ENCODE results near the gene FGD5.

The FGD5 gene

GRCh38 chr3:14909250-14909649, 90.5 kb downstream of the FGD5 start:
- Histone ChIP-seq H2AFZ (ENCODE audit: low read length) (no peak overlapping the region), H3K9me3 (replicated peaks; ENCODE audit: insufficient read depth, low read length) (no peaks in the 10 kb centered on the region), H3K79me2 (ENCODE audit: low read length) (no peaks in the 10 kb centered on the region), H3K27me3 (replicated peaks; ENCODE audit: insufficient read depth, low read length) (peaks cover 45% of the 10 kb centered on the region), H3K9ac (ENCODE audit: low read length) (no peak overlapping the region), H3K4me2 (ENCODE audit: low read depth, low read length) (no peak overlapping the region), H4K20me1 (ENCODE audit: insufficient read depth, low read length) (no peaks in the 10 kb centered on the region), H3K4me1 (ENCODE audit: low read length) (no peaks in the 10 kb centered on the region), H3K4me3 (ENCODE audit: low read length) (no peak overlapping the region), H3F3A (ENCODE audit: insufficient read depth, low read length) (no peaks in the 10 kb centered on the region), H3K36me3 (replicated peaks; ENCODE audit: insufficient read depth, low read length) (no peaks in the 10 kb centered on the region), H3K27ac (ENCODE audit: low read length) (no peak overlapping the region), H3K9me2 (replicated peaks; ENCODE audit: insufficient read depth, low read length) (no peaks in the 10 kb centered on the region)
- no peak for DNase-seq
- no peak for TF ChIP-seq EZH2 (optimal IDR thresholded peaks at IDR 0.05; ENCODE audit: low read depth, low read length)
- no peak for TF ChIP-seq CTCF (IDR thresholded peaks at IDR 0.05; ENCODE audit: low read length)
- TF ChIP-seq EZH2phosphoT487 (IDR thresholded peaks at IDR 0.05; ENCODE audit: low read length) = no peak

GRCh38 chr3:14911651-14912050, 92.9 kb downstream of the FGD5 start:
- no peaks in the 10 kb centered on the region for H3K79me2 ChIP-seq (ENCODE audit: low read length)
- H2AFZ ChIP-seq (ENCODE audit: low read length) = no peak overlapping the region
- no peaks in the 10 kb centered on the region for H3K9me3 ChIP-seq (replicated peaks; ENCODE audit: insufficient read depth, low read length)
- TF ChIP-seq EZH2phosphoT487 (IDR thresholded peaks at IDR 0.05; ENCODE audit: low read length) (no peak), EZH2 (optimal IDR thresholded peaks at IDR 0.05; ENCODE audit: low read depth, low read length) (no peak), CTCF (IDR thresholded peaks at IDR 0.05; ENCODE audit: low read length) (no peak)
- H3K4me2 ChIP-seq (ENCODE audit: low read depth, low read length) = no peak overlapping the region
- no peaks in the 10 kb centered on the region for H3K36me3 ChIP-seq (replicated peaks; ENCODE audit: insufficient read depth, low read length)
- H3K27ac ChIP-seq (ENCODE audit: low read length) = no peak overlapping the region
- no peaks in the 10 kb centered on the region for H3K4me1 ChIP-seq (ENCODE audit: low read length)
- H3K27me3 ChIP-seq (replicated peaks; ENCODE audit: insufficient read depth, low read length) = peaks cover 47% of the 10 kb centered on the region
- no peaks in the 10 kb centered on the region for H3F3A ChIP-seq (ENCODE audit: insufficient read depth, low read length)
- H3K9me2 ChIP-seq (replicated peaks; ENCODE audit: insufficient read depth, low read length) = no peaks in the 10 kb centered on the region
- H3K4me3 ChIP-seq (ENCODE audit: low read length) = no peak overlapping the region
- H4K20me1 ChIP-seq (ENCODE audit: insufficient read depth, low read length) = no peaks in the 10 kb centered on the region
- DNase-seq = no peak
- no peak overlapping the region for H3K9ac ChIP-seq (ENCODE audit: low read length)

- Histone ChIP-seq H2AFZ (ENCODE audit: low read length) (no peak overlapping the region), H3K9me3 (replicated peaks; ENCODE audit: insufficient read depth, low read length) (no peaks in the 10 kb centered on the region)
These were observed 94.5 kb downstream of the FGD5 start for GRCh38 chr3:14913071-14913925.

More at GRCh38 chr3:14913071-14913925, 94.5 kb downstream of the FGD5 start:
- Histone ChIP-seq H3K4me2 (ENCODE audit: low read depth, low read length) (no peak overlapping the region), H3K4me3 (ENCODE audit: low read length) (no peak overlapping the region), H3K79me2 (ENCODE audit: low read length) (no peaks in the 10 kb centered on the region), H3K9me2 (replicated peaks; ENCODE audit: insufficient read depth, low read length) (no peaks in the 10 kb centered on the region), H4K20me1 (ENCODE audit: insufficient read depth, low read length) (no peaks in the 10 kb centered on the region), H3K9ac (ENCODE audit: low read length) (no peak overlapping the region), H3K27me3 (replicated peaks; ENCODE audit: insufficient read depth, low read length) (peaks cover 63% of the 10 kb centered on the region), H3F3A (ENCODE audit: insufficient read depth, low read length) (no peaks in the 10 kb centered on the region), H3K36me3 (replicated peaks; ENCODE audit: insufficient read depth, low read length) (no peaks in the 10 kb centered on the region), H3K4me1 (ENCODE audit: low read length) (no peaks in the 10 kb centered on the region), H3K27ac (ENCODE audit: low read length) (no peak overlapping the region)
- TF ChIP-seq CTCF (IDR thresholded peaks at IDR 0.05; ENCODE audit: low read length) = no peak
- no peak for TF ChIP-seq EZH2phosphoT487 (IDR thresholded peaks at IDR 0.05; ENCODE audit: low read length)
- no peak for TF ChIP-seq EZH2 (optimal IDR thresholded peaks at IDR 0.05; ENCODE audit: low read depth, low read length)
- no peak for DNase-seq
